ENCODE results near the gene DIP2C. TPM values are rescaled to one million over a fixed set of nuclear protein-coding genes. Genes with fewer than 3 reads are reported as not detected.
A peak's percentile ranks its signal among the peaks of the same experiment; 100 is the strongest.

DIP2C gene
- total and polyA plus RNA-seq, 2 donors from 2014 or later = 6.2 to 22.6 TPM

DNA sequence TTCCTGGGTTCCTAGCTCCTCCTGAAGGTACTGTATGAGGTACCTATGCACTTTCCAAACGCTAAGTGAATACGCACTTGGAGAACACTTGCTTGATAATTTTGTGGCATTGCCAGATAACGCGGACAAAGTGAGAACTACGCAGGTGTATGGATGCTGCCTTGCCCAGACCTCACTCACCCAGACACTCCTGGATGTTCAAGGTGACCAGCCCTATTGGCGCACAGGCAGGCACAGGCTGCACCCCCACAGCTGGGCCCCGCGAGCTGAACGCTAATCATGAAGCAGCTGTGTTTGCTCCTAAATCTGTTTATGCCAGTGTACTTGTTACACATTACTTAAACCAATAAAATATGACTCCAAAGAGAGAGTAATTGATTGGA lies 27.3 kb downstream of the DIP2C start:
- H3K4me1 ChIP-seq (ENCODE audit: control insufficient read depth in 2 of 3, insufficient read depth in 2 of 3, low read depth in 1 of 3, low read length in 3 of 3) = peaks cover 0 to 37% (median 29%) of the 10 kb centered on the region in 3 donors
- H3K9ac ChIP-seq (ENCODE audit: low read length in 3 of 3) = no peak overlapping the region
- H3K27ac ChIP-seq (ENCODE audit: low read depth in 2 of 2, low read length in 2 of 2) = peak overlapping the region in 1 of 2 donors; percentile 36
- no peak overlapping the region for H3K4me3 ChIP-seq (ENCODE audit: low read length in 3 of 3)
- H3K27me3 ChIP-seq (ENCODE audit: control insufficient read depth, insufficient read depth, low read length) = no peaks in the 10 kb centered on the region
- no peaks in the 10 kb centered on the region for H3K36me3 ChIP-seq (ENCODE audit: control insufficient read depth in 2 of 3, insufficient read depth in 3 of 3, low read length in 3 of 3)
- FAIRE-seq (no peak), DNase-seq (peak in 1 of 5 donors; percentile 43)
- TF ChIP-seq, protein P1, sequence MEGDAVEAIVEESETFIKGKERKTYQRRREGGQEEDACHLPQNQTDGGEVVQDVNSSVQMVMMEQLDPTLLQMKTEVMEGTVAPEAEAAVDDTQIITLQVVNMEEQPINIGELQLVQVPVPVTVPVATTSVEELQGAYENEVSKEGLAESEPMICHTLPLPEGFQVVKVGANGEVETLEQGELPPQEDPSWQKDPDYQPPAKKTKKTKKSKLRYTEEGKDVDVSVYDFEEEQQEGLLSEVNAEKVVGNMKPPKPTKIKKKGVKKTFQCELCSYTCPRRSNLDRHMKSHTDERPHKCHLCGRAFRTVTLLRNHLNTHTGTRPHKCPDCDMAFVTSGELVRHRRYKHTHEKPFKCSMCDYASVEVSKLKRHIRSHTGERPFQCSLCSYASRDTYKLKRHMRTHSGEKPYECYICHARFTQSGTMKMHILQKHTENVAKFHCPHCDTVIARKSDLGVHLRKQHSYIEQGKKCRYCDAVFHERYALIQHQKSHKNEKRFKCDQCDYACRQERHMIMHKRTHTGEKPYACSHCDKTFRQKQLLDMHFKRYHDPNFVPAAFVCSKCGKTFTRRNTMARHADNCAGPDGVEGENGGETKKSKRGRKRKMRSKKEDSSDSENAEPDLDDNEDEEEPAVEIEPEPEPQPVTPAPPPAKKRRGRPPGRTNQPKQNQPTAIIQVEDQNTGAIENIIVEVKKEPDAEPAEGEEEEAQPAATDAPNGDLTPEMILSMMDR (IDR thresholded peaks at IDR 0.05; ENCODE audit: borderline replicate concordance, extremely low read depth, insufficient read depth) = no peak
- intact Hi-C loops (cut with DNase I) = no loop called here
- H3K9me3 ChIP-seq (ENCODE audit: control insufficient read depth in 2 of 3, insufficient read depth in 1 of 3, low read length in 3 of 3) = no peaks in the 10 kb centered on the region

DNA sequence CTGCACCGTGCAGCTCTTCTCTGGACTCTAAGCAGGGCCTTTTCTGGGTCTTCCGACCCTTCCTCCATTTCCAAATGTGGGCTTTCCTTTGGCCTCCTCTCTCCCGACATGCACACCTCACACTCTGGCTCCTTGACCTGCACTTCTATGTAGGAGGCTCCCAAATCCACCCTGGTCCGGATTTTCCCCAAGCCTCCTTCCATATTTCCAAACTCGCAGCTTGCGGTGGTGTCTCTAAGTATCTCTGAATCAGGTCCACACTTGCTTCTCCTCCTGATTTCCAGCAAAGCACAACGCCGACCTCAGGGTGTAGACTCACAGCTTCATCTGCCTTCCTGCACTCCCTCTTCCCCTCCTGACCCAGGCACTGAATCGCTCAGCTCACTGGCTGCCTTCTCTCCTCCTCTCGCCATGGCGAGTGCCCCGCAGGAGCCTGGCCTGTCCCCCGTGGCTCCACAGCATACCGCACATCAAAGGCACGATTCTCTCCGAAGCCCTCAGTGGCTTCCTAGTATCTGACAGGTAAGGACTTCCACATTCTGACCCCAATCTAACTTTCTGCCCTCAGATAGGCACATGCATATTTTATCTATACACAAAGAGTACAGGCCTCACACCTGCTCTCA lies 27.8 kb downstream of the DIP2C start:
- no peaks in the 10 kb centered on the region for H3K9me3 ChIP-seq (ENCODE audit: control insufficient read depth in 2 of 3, insufficient read depth in 1 of 3, low read length in 3 of 3)
- no peak overlapping the region for H3K9ac ChIP-seq (ENCODE audit: low read length in 3 of 3)
- H3K36me3 ChIP-seq (ENCODE audit: control insufficient read depth in 2 of 3, insufficient read depth in 3 of 3, low read length in 3 of 3) = no peaks in the 10 kb centered on the region
- peak overlapping the region; percentile 36 to 66 for H3K27ac ChIP-seq (ENCODE audit: low read depth in 2 of 2, low read length in 2 of 2)
- no peaks in the 10 kb centered on the region for H3K27me3 ChIP-seq (ENCODE audit: control insufficient read depth, insufficient read depth, low read length)
- DNase-seq (peak in 1 of 5 donors; percentile 30), FAIRE-seq (no peak)
- intact Hi-C loops (cut with DNase I) = no loop called here
- H3K4me3 ChIP-seq (ENCODE audit: low read length in 3 of 3) = no peak overlapping the region
- H3K4me1 ChIP-seq (ENCODE audit: control insufficient read depth in 2 of 3, insufficient read depth in 2 of 3, low read depth in 1 of 3, low read length in 3 of 3) = peaks cover 0 to 37% (median 29%) of the 10 kb centered on the region in 3 donors
- TF ChIP-seq, protein P1 (IDR thresholded peaks at IDR 0.05; ENCODE audit: borderline replicate concordance, extremely low read depth, insufficient read depth) = no peak

DNA sequence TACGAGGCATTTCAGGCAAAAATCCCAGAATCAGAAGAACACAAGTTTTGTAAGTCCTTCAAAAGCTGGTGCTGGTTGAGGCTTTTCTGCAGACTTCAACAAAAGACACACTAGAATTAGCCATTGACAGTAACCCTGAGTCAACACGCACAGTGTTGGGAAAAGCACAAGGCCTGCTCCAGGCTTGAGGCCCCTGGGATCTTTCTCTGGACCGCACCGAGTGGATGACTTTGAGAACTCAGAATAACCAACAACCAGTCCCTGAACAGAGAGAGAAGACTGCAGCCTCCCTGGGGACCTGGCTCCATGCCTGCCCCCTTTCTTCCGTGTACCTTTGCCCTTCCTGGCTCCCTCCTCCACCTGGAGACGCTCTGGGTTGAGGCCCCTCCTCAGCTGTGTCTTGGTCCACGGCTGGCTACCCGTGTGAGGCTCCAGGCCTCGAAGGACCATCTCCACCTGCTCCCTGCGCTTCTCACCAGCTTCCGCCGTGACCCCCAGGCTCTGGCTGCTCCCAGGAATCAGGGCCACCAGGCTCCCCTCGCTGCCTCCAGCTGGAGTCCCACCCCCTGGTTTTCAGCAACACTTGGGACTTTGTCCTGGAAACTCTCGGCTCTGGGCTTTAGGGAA lies 28.4 kb downstream of the DIP2C start:
- Histone ChIP-seq H3K27me3 (ENCODE audit: control insufficient read depth, insufficient read depth, low read length) (no peaks in the 10 kb centered on the region), H3K4me3 (ENCODE audit: low read length in 3 of 3) (no peak overlapping the region), H3K4me1 (ENCODE audit: control insufficient read depth in 2 of 3, insufficient read depth in 2 of 3, low read depth in 1 of 3, low read length in 3 of 3) (peaks cover 0 to 37% (median 29%) of the 10 kb centered on the region in 3 donors), H3K9me3 (ENCODE audit: control insufficient read depth in 2 of 3, insufficient read depth in 1 of 3, low read length in 3 of 3) (no peaks in the 10 kb centered on the region), H3K27ac (ENCODE audit: low read depth in 2 of 2, low read length in 2 of 2) (peak overlapping the region; percentile 8 to 14), H3K9ac (ENCODE audit: low read length in 3 of 3) (no peak overlapping the region), H3K36me3 (ENCODE audit: control insufficient read depth in 2 of 3, insufficient read depth in 3 of 3, low read length in 3 of 3) (no peaks in the 10 kb centered on the region)
- DNase-seq (peak in 1 of 5 donors; percentile 49), FAIRE-seq (no peak)
- intact Hi-C loops (cut with DNase I) = no loop called here
- TF ChIP-seq, protein P1 (IDR thresholded peaks at IDR 0.05; ENCODE audit: borderline replicate concordance, extremely low read depth, insufficient read depth) = no peak

Data from kidney (tissue), 14 donors.